PC-9 (cell line): ENCODE measurements around the gene AOC1. TPM values are rescaled to one million over a fixed set of nuclear protein-coding genes. Genes with fewer than 3 reads are reported as not detected.

Experiments
- BruUV-seq: library from RNA; stranded (reverse); fragments of 400-500 nt; replicated peaks from 2 replicates; lab custom pipeline; 2021; lab: Mats Ljungman, UMichigan
- CTCF ChIA-PET: fragments of 300-600 bp; sonication (Branson Sonifier 250); formaldehyde crosslinking; loops from one replicate; lab custom pipeline; 2022; ENCODE audit warnings: antibody characterized with exemption; lab: Charles Lee
- POLR2A ChIA-PET: fragments of 300-600 bp; sonication (Branson Sonifier 250); formaldehyde crosslinking; loops from one replicate; lab custom pipeline; 2022; ENCODE audit warnings: antibody characterized with exemption; ENCODE audit not compliant: unreplicated experiment; lab: Charles Lee
- DNase-seq, 2 experiments: peaks; one replicate each; pipeline versions ENCODE4 v3.0.0 to v3.0.0-alpha.2; 2015 to 2022; ENCODE audit warnings: mixed read lengths in 1 of 2
- H2AFZ ChIP-seq: fragments of 200-600 bp; sonication (generic); 2 replicates; pipeline ENCODE4 v1.8.1; 2017; ENCODE audit warnings: antibody characterized with exemption
- H3F3A ChIP-seq: fragments of 200-600 bp; sonication (generic); 2 replicates; pipeline ENCODE4 v1.8.1; 2017; ENCODE audit warnings: antibody characterized with exemption, mild to moderate bottlenecking, low read depth; ENCODE audit not compliant: insufficient read depth
- H3K27ac ChIP-seq: fragments of 200-600 bp; sonication (generic); 2 replicates; pipeline ENCODE4 v1.6.1; 2016; ENCODE audit warnings: mixed run types
- H3K27me3 ChIP-seq: fragments of 200-600 bp; sonication (generic); 2 replicates; pipeline ENCODE4 v1.6.1; 2016; ENCODE audit warnings: low read depth, mixed run types; ENCODE audit not compliant: insufficient read depth
- H3K36me3 ChIP-seq: fragments of 200-600 bp; sonication (generic); 2 replicates; pipeline ENCODE4 v1.6.1; 2016; ENCODE audit warnings: low read depth, mixed run types
- H3K4me1 ChIP-seq: fragments of 200-600 bp; sonication (generic); replicated peaks from 2 replicates; pipeline ENCODE4 v1.6.1; 2016; ENCODE audit warnings: mixed run types; ENCODE audit not compliant: insufficient read depth
- H3K4me2 ChIP-seq: fragments of 200-600 bp; sonication (generic); 2 replicates; pipeline ENCODE4 v1.6.1; 2017; ENCODE audit warnings: mixed run types
- H3K4me3 ChIP-seq: fragments of 200-600 bp; sonication (generic); 2 replicates; pipeline ENCODE4 v1.6.1; 2016; ENCODE audit warnings: mixed run types
- H3K79me2 ChIP-seq: fragments of 200-600 bp; sonication (generic); 2 replicates; pipeline ENCODE4 v1.6.1; 2017; ENCODE audit warnings: low read depth, mixed run types
- H3K9me2 ChIP-seq: fragments of 200-600 bp; sonication (generic); 2 replicates; pipeline ENCODE4 v1.8.1; 2017; ENCODE audit warnings: mild to moderate bottlenecking; ENCODE audit not compliant: insufficient read depth
- H3K9me3 ChIP-seq: fragments of 200-600 bp; sonication (generic); 2 replicates; pipeline ENCODE4 v1.8.1; 2016; ENCODE audit warnings: low read depth; ENCODE audit not compliant: insufficient read depth
- H4K20me1 ChIP-seq: fragments of 200-600 bp; sonication (generic); 2 replicates; pipeline ENCODE4 v1.8.1; 2017; ENCODE audit not compliant: insufficient read depth
- EZH2 ChIP-seq: fragments of 200-600 bp; sonication (generic); IDR thresholded peaks from 2 replicates; pipeline ENCODE4 v1.8.0; 2017; ENCODE audit warnings: antibody characterized with exemption, low read depth
- intact Hi-C: fragments of 100-400 bp; cut with micrococcal nuclease; formaldehyde crosslinking; loops from one replicate; pipeline ENCODE4 v1.10.0; 2022; ENCODE audit not compliant: unreplicated experiment
- total RNA-seq: library from RNA; stranded (reverse); gene quantifications from 2 replicates; pipeline ENCODE4 v1.2.3, GENCODE V29; 2021
- TF ChIP-seq, protein P1 (sequence below): fragments of 200-600 bp; sonication (generic); conservative IDR thresholded peaks from 2 replicates; pipeline ENCODE4 v1.6.1; 2017; ENCODE audit warnings: mixed run types, antibody characterized with exemption, mild to moderate bottlenecking, moderate library complexity

Gene AOC1
- total RNA-seq, 1 experiment from 2014 or later: 11.4 TPM

- Histone ChIP-seq H3K4me2 (no peak overlapping the region), H3K79me2 (no peaks in the 10 kb centered on the region), H3K36me3 (no peaks in the 10 kb centered on the region), H3K27me3 (peaks cover 59% of the 10 kb centered on the region), H2AFZ (no peak overlapping the region), H3K4me3 (no peak overlapping the region), H3F3A (no peaks in the 10 kb centered on the region), H4K20me1 (no peaks in the 10 kb centered on the region), H3K9me2 (no peaks in the 10 kb centered on the region), H3K9me3 (peaks cover 5% of the 10 kb centered on the region; the same call in 1 of the 2 replicates), H3K27ac (no peak overlapping the region), H3K4me1 (no peaks in the 10 kb centered on the region)
- no TSS peak for BruUV-seq
- TF ChIP-seq EZH2: no peak
- TF ChIP-seq, protein P1, sequence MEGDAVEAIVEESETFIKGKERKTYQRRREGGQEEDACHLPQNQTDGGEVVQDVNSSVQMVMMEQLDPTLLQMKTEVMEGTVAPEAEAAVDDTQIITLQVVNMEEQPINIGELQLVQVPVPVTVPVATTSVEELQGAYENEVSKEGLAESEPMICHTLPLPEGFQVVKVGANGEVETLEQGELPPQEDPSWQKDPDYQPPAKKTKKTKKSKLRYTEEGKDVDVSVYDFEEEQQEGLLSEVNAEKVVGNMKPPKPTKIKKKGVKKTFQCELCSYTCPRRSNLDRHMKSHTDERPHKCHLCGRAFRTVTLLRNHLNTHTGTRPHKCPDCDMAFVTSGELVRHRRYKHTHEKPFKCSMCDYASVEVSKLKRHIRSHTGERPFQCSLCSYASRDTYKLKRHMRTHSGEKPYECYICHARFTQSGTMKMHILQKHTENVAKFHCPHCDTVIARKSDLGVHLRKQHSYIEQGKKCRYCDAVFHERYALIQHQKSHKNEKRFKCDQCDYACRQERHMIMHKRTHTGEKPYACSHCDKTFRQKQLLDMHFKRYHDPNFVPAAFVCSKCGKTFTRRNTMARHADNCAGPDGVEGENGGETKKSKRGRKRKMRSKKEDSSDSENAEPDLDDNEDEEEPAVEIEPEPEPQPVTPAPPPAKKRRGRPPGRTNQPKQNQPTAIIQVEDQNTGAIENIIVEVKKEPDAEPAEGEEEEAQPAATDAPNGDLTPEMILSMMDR: no peak
- DNase-seq: no peak
- intact Hi-C loops: no loop called here
- ChIA-PET POLR2A (no interaction called here), CTCF (no interaction called here)
Measured at GRCh38 chr7:150871601-150872000, 19.3 kb downstream of the AOC1 start.

DNA sequence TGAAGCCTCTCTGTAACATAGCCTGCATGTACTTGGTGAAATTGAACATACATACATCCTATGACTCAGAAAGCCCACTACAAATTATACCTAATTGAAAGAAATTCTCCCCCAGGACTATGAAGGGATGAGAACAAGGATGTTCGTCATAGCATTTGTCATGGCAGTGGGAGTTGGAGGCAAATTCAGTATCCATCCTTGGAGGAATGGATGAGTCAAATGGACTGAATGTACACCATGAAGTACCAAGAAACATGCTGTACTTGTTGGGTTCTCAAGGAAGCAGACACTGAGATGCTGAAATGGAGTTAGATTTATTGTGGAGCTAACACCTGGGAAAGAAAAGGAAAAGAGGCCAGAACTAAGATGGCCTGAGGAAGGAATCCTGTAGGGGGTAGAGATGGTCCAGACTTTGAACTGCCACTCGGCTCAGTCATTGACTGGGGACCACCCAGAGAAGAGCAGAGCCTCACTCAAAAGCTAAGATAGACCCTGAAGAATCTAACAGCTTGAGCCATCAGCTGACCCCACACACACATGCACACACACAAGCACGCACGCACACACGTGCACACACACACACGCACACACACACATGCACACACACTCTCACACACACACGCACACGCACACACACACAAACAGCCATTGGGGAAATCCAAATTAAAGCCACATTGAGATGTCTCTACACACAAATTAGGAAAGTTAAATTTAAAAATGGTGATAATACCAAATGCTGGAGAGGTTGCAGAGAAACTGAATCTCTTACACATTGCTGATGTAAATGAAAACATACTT is 22.3 kb downstream of the AOC1 start:
- DNase-seq: no peak
- Histone ChIP-seq H4K20me1 (no peaks in the 10 kb centered on the region), H2AFZ (no peak overlapping the region), H3K36me3 (no peaks in the 10 kb centered on the region), H3K4me3 (no peak overlapping the region), H3K4me2 (no peak overlapping the region), H3K27ac (no peak overlapping the region), H3K27me3 (peaks cover 51% of the 10 kb centered on the region), H3K4me1 (no peaks in the 10 kb centered on the region), H3K9me3 (peaks cover 5% of the 10 kb centered on the region; the same call in 1 of the 2 replicates), H3F3A (no peaks in the 10 kb centered on the region), H3K79me2 (no peaks in the 10 kb centered on the region), H3K9me2 (no peaks in the 10 kb centered on the region)
- POLR2A ChIA-PET: no interaction called here
- intact Hi-C loops: loop anchor here (5.0 kb wide), 2 partner anchors 92 to 238 kb away; no protein-coding TSS in a partner anchor
- TF ChIP-seq EZH2: no peak
- CTCF ChIA-PET: no interaction called here
- BruUV-seq: no TSS peak

DNA sequence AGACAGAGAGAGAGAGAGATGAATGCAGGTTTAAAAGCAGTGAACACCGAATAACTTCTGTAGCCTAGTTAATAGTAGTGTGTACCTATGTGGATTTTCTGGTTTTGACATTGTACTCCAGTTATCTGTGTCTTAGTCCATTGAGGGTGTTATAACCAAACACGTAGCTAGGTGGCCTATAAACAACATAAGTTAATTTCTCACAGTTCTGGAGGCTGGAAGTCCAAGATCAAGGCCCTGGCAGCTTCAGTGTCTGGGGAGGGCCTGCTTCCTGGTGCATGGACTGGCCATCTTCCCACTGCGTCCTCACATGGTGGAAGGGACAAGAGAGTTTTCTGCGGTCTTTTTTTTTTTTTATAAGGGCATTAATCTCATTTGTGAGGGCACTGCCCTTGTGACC is 23.5 kb downstream of the AOC1 start:
- Histone ChIP-seq H2AFZ (no peak overlapping the region), H3K79me2 (no peaks in the 10 kb centered on the region), H3K9me2 (no peaks in the 10 kb centered on the region), H4K20me1 (no peaks in the 10 kb centered on the region), H3K9me3 (peaks cover 5% of the 10 kb centered on the region; the same call in 1 of the 2 replicates), H3K4me3 (no peak overlapping the region), H3K27me3 (peaks cover 50% of the 10 kb centered on the region), H3K4me2 (no peak overlapping the region), H3K27ac (no peak overlapping the region), H3K4me1 (no peaks in the 10 kb centered on the region), H3K36me3 (no peaks in the 10 kb centered on the region), H3F3A (no peaks in the 10 kb centered on the region)
- CTCF ChIA-PET: interaction anchor here (0.7 to 1.1 kb wide), 5 partner anchors 16 to 157 kb away, joined by 3 to 8 read pairs (median 3); no protein-coding TSS in a partner anchor
- intact Hi-C loops: loop anchor here (5.0 kb wide), 2 partner anchors 93 to 237 kb away; no protein-coding TSS in a partner anchor
- no peak for TF ChIP-seq EZH2
- TF ChIP-seq, protein P1: peak; percentile 42
- no TSS peak for BruUV-seq
- DNase-seq: no peak
- POLR2A ChIA-PET: no interaction called here
